GM18951 (cell line): ENCODE measurements around the gene KRTAP5-9.
"Not testable (repeated sequence)": the region's sequence is repeated elsewhere in the genome, so short reads cannot be mapped to it uniquely, and the experiment has no call there.

ENCODE experiments used
- POLR2A ChIP-seq: IDR thresholded peaks from 4 replicates; pipeline ENCODE4 v1.6.1; 2011; ENCODE audit warnings: mild to moderate bottlenecking; ENCODE audit not compliant: insufficient read length, insufficient read depth; ENCODE audit errors: extremely low read depth
- in situ Hi-C: fragments of 300-500 bp; cut with MboI; formaldehyde crosslinking; loops from one replicate; pipeline ENCODE4 v1.12.0; 2022; ENCODE audit warnings: low sequenced_read_pairs, mixed read lengths, inconsistent platforms; ENCODE audit not compliant: unreplicated experiment

Gene KRTAP5-9

GRCh38 chr11:71565263-71565662 is 17.0 kb downstream of the KRTAP5-9 start, which contains the start of gene KRTAP5-10:
KRTAP5-10 (plus strand) TSS chr11:71565563; CDS start chr11:71565588, 25 bp downstream.
- in situ Hi-C loops, result no loop called here
- no peak for TF ChIP-seq POLR2A

DNA sequence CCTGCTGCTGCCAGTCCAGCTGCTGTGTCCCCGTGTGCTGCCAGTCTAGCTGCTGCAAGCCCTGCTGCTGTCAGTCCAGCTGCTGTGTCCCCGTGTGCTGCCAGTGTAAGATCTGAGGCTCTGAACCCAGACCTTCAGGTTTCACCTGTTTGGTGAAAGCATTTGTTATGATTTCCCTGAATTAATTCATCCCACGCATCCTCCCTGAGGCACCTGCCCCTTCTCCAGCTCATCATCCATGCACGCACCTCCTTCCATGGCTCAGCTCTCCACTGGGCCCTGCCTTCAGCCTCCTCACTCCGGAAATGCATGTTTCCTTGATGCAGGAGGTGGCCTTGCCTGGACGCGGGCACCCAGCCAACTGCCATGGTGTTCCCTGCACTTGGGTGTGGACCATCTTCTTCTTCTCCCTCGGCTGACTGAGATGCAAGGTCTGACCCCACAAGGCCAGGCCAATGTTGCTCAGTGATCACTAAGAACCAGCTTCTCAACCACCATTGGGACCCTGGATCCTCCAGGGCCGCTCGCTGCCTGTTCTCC is 17.9 kb downstream of the KRTAP5-9 start:
- in situ Hi-C loops, result no loop called here
- no peak for TF ChIP-seq POLR2A

DNA sequence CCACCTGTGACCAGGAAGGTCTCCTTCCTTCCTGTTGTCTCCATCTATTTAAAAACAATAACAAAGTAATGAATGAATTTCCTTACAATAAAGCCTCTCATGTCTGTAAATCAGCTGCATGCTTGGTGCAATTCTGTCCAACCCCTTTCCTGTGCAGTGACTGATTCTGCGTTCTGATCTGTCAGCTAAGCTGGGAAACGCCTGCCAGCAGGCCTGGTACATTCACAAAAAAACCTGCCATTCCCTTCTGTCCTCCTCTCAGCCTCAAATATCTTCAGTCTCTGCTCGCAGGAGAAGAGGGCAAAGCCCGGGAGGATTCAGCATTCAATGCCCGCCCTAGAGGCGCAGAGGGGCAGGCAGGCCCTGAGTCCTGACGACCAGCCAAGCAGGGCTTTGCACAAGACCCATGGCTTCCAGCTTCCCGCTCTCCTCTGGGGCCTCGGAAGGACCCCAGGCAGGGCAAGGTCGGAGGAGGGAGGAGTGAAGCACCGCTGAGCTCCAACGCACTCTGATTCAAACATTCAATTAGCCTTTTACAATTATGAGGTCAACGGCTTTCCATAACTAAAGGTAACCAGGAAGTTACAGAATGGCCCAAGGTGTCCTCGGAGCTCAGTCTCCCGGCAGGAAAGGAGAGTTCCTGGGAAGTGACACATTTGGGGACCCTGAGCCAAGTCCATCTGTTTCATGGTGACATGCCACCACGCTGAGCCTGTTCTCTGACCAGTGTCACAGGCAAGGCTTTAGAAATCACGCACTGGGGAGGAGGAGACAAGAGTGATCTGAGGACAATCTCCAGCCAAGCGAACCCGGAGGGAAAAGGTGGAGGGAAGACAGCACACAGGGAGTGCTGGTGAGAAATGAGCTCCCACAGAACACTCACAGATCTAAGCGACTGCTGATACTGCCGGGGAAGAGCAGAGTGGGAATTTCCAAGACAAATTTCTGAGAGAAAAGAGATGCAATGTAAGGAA is 18.7 kb downstream of the KRTAP5-9 start:
- in situ Hi-C loops, result not testable (repeated sequence)

GRCh38 chr11:71567633-71568032 is 19.4 kb downstream of the KRTAP5-9 start:
- in situ Hi-C loops, result not testable (repeated sequence)

- TF ChIP-seq POLR2A, result no peak
- in situ Hi-C loops, result no loop called here
Observed at GRCh38 chr11:71568704-71569349, 20.6 kb downstream of the KRTAP5-9 start.

- in situ Hi-C loops, result not testable (repeated sequence)
Observed at GRCh38 chr11:71571101-71571850, 23.1 kb downstream of the KRTAP5-9 start.

- in situ Hi-C loops, result no loop called here
- TF ChIP-seq POLR2A, result no peak
Observed at GRCh38 chr11:71572811-71573210, 24.6 kb downstream of the KRTAP5-9 start.

- no peak for TF ChIP-seq POLR2A
- in situ Hi-C loops, result no loop called here
Observed at GRCh38 chr11:71574418-71574817, 26.2 kb downstream of the KRTAP5-9 start.

- no peak for TF ChIP-seq POLR2A
- in situ Hi-C loops, result no loop called here
Observed at GRCh38 chr11:71575723-71576424, 27.7 kb downstream of the KRTAP5-9 start.

GRCh38 chr11:71576688-71577465 is 28.7 kb downstream of the KRTAP5-9 start:
- in situ Hi-C loops, result not testable (repeated sequence)

DNA sequence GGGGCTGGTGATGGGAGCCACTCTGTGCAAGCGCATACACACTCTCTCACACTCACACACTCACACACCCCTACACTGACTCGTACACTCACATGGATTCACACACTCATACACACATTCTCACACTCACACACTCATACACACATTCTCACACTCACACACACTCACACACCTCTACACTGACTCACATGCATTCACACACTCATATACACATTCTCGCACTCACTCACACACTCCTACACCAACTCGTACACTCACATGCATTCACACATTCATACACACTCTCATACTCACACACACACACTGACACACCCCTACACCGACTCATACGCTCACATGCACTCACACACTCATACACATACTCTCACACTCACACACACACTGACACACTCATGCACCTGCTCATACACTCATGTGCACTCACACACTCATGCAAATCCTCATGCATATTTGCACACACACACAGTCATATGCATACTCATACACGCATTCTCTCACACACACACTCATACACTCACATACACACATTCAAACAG is 29.3 kb downstream of the KRTAP5-9 start:
- in situ Hi-C loops, result no loop called here
- no peak for TF ChIP-seq POLR2A

DNA sequence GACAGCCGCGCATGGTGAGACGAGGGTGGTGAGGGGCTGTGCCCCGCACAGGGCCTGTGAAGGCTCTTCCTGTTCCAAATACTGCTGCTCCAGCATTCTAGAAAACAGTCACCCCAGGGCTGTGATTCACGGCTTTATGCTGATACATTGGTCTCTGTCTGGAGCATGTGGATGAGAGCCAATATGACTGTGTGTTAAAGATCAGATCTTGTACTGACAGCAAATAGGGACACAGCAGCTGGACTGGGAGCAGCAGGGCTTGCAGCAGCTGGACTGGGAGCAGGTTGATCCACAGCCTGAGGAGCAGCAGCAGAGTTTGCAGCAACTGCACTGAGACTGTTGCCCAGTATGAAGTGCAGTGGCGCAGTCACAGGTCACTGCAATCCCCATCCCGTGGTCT is 31.3 kb downstream of the KRTAP5-9 start:
- in situ Hi-C loops, result not testable (repeated sequence)
